ENCODE results near the gene ALG8. TPM values are rescaled to one million over a fixed set of nuclear protein-coding genes. Genes with fewer than 3 reads are reported as not detected.

Gene ALG8
- total RNA-seq, 4 donors from 2014 or later, result 13.8 to 18.3 (median 17.0) TPM

DNA sequence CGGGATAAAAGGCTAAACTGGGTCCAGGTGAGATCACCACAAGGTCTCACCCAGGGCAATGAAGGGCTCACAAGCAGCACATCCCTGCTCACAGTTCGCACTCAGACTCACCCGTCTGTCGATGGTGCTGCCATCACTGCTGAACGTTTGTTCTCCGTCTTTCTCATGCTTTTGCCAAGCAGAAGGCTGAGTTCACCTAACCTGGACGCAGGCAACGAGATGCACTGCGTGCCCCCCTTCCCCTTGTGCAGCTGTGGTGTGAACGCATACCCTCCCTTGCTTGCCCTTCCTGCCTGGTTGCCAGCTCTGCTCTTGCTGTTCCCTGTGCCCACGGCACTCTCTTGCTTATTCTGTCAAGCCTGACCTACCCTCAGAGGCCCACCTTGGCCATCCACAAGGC lies 31.0 kb upstream of the ALG8 start:
- 92 to 97% methylated on average over 11 of the region's 11 CpGs for WGBS, 2 donors
- no peak for DNase-seq (ENCODE audit: low spot score in 2 of 2)
- intact Hi-C loops (cut with DNase I; ENCODE audit: low total_unique reads), result no loop called here
- TF ChIP-seq, protein P1, sequence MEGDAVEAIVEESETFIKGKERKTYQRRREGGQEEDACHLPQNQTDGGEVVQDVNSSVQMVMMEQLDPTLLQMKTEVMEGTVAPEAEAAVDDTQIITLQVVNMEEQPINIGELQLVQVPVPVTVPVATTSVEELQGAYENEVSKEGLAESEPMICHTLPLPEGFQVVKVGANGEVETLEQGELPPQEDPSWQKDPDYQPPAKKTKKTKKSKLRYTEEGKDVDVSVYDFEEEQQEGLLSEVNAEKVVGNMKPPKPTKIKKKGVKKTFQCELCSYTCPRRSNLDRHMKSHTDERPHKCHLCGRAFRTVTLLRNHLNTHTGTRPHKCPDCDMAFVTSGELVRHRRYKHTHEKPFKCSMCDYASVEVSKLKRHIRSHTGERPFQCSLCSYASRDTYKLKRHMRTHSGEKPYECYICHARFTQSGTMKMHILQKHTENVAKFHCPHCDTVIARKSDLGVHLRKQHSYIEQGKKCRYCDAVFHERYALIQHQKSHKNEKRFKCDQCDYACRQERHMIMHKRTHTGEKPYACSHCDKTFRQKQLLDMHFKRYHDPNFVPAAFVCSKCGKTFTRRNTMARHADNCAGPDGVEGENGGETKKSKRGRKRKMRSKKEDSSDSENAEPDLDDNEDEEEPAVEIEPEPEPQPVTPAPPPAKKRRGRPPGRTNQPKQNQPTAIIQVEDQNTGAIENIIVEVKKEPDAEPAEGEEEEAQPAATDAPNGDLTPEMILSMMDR (IDR thresholded peaks at IDR 0.05), result no peak
- TF ChIP-seq POLR2A (IDR thresholded peaks at IDR 0.05), result no peak
- no peak overlapping the region for H3K4me3 ChIP-seq (ENCODE audit: low read depth, poor library complexity, severe bottlenecking)

GRCh38 chr11:78168539-78169477 lies 29.4 kb upstream of the ALG8 start:
- DNase-seq (ENCODE audit: low spot score in 2 of 2), result peak; percentile 75 to 94
- TF ChIP-seq, protein P1 (IDR thresholded peaks at IDR 0.05), result no peak
- no peak for TF ChIP-seq POLR2A (IDR thresholded peaks at IDR 0.05)
- WGBS, 2 donors, result 45 to 61% methylated on average over 15 to 16 of the region's 17 CpGs
- H3K4me3 ChIP-seq (ENCODE audit: low read depth, poor library complexity, severe bottlenecking), result no peak overlapping the region
- intact Hi-C loops (cut with DNase I; ENCODE audit: low total_unique reads), result no loop called here

DNA sequence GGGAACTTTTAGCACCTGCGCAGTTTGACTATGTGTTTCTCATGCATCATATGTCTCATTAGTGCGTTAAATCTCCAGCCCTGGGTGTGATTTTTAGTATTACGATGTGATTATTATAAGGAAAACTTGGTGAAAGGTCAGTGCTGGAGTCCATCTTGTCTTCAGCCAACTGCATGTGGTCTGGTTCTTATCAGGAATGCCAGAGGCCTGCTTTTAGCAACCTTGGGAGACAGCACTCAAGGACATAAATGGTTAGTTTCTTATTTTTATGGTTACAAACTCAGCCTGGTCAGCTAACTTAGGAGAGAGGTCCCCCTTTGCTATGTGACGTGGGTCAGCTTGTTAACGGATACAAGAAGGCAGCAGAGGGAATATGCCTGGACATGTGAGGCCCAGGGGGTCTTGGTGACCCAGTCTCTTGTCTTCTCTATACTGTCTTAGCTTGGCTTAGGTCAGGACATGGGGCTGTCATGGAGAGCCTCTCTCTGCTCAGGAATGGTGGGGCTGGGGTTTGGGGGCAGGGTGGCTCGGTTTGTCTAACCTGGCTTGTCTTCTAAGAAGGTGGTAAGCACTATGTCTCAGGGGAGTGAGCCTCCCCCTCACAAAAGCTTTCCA lies 27.5 kb upstream of the ALG8 start:
- no peak for DNase-seq (ENCODE audit: low spot score in 2 of 2)
- TF ChIP-seq, protein P1 (IDR thresholded peaks at IDR 0.05), result no peak
- TF ChIP-seq POLR2A (IDR thresholded peaks at IDR 0.05), result no peak
- intact Hi-C loops (cut with DNase I; ENCODE audit: low total_unique reads), result no loop called here
- no peak overlapping the region for H3K4me3 ChIP-seq (ENCODE audit: low read depth, poor library complexity, severe bottlenecking)
- 87 to 95% methylated on average over 6 of the region's 6 CpGs for WGBS, 2 donors

DNA sequence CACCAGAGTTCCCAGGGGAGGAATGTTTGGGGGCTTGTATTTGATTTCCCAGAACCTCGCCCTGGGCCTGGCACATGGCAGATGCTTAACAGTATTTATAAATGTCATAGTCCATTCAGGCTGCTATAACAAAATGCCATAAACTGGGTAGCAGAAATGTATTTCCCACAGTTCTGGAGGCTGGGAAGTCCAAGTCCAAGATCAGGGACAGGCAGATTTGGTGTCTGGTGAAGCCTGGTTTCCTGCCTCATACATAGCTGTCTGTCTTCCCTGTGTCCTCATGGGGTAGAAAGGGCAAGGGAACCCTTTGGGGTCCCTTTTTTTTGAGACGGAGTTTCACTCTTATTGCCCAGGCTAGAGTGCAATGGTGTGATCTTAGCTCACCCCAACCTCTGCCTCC lies 25.0 kb upstream of the ALG8 start:
- DNase-seq (ENCODE audit: low spot score in 2 of 2), result no peak
- 87 to 98% methylated on average over 2 of the region's 2 CpGs for WGBS, 2 donors
- TF ChIP-seq, protein P1 (IDR thresholded peaks at IDR 0.05), result no peak
- TF ChIP-seq POLR2A (IDR thresholded peaks at IDR 0.05), result no peak
- no peak overlapping the region for H3K4me3 ChIP-seq (ENCODE audit: low read depth, poor library complexity, severe bottlenecking)
- intact Hi-C loops (cut with DNase I; ENCODE audit: low total_unique reads), result no loop called here

GRCh38 chr11:78163828-78164227 lies 24.4 kb upstream of the ALG8 start:
- no peak overlapping the region for H3K4me3 ChIP-seq (ENCODE audit: low read depth, poor library complexity, severe bottlenecking)
- intact Hi-C loops (cut with DNase I; ENCODE audit: low total_unique reads), result no loop called here
- WGBS, 2 donors, result 68 to 76% methylated on average over 2 of the region's 2 CpGs
- no peak for TF ChIP-seq POLR2A (IDR thresholded peaks at IDR 0.05)
- TF ChIP-seq, protein P1 (IDR thresholded peaks at IDR 0.05), result no peak
- DNase-seq (ENCODE audit: low spot score in 2 of 2), result no peak
